ENCODE measurements around the gene SMIM35.
"Not testable (repeated sequence)": the region's sequence is repeated elsewhere in the genome, so short reads cannot be mapped to it uniquely, and the experiment has no call there.

The SMIM35 gene

GRCh38 chr11:118017631-118018315 lies 69.0 kb downstream of the SMIM35 start:
- no peak for DNase-seq

GRCh38 chr11:118017111-118017510 lies 69.7 kb downstream of the SMIM35 start:
- no peak for DNase-seq

DNA sequence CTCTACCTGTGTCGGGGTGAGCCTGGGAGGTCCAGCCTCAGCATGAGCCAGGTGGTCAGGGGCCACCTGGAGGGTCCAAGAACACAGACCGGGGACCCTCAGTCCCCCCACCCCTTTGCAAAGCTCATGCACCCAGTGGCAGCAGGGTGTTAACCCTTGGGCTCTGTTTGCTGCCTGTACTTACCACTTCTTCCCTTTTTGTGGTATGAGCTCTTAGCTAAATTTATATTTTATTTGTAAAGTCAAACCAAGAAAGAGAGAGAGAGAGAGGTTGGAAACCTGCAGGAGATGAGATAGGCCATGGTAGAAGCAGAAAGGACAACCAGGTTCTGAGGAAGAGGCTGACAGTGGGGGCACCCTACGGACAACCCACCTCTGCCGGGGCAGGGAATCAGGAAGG lies 70.7 kb downstream of the SMIM35 start:
- DNase-seq = no peak

DNA sequence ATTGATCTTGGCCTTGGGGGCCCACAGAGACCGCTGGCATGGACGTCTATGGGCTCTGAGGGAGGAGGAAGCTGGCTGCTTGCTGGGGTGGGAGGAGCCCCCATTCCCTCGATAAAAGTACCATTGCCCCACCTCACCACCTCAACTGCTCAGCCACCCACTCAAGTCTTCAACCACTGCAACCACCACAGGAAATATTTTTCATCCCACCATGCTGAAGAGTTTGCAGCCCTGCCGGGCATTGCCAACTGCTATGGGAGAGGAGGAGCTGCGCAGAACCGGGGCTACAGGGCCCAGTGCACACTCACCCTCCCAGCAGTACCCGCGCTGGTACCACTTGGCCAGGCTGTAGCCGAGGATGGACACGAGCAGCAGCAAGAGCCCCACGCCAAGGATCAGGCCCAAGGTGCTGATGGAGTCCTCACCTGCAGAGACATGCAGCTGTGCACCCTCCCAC lies 71.3 kb downstream of the SMIM35 start:
- no peak for DNase-seq

GRCh38 chr11:118014022-118014421 lies 72.7 kb downstream of the SMIM35 start:
- no peak for DNase-seq

- DNase-seq = peak; percentile 87 to 96
Observed at GRCh38 chr11:118012083-118012669, 74.6 kb downstream of the SMIM35 start.

- DNase-seq = peak; percentile 92 to 96
Observed at GRCh38 chr11:118010738-118011461, 75.9 kb downstream of the SMIM35 start.

- no peak for DNase-seq
Observed at GRCh38 chr11:118009864-118010737, 76.7 kb downstream of the SMIM35 start.

DNA sequence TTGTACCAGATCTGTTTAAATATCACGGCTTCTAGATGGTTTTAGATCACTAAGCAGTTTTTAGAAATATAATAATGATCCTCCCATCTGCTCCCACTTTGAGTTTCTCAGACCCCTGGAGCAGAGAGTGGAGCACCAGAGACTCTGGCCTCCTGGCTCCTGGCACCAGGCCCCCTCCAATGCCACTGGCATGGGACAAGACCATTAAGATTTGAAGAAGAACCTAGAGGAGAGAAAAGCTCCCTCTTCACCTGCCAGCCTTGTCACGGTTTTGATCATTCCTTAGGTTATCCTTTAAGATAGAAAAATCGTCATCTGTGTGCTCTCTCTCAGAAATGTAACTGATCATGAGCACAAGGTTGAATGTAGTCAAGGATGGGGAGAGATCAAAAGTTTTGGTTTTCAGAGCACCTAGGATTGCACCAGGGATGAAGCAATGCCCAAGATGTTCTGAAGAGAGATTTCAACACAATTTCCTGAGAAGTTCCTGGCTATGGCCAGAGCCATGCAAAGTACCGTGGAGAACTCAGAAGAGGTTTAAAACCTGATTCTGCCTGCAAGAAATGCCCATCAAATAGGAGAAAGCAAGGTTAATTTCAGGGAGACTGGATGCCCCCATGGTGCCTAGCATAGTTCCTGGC lies 78.4 kb downstream of the SMIM35 start:
- DNase-seq = peak; percentile 52 to 55

GRCh38 chr11:118007563-118008270 lies 79.0 kb downstream of the SMIM35 start:
- not testable (repeated sequence) for DNase-seq

DNA sequence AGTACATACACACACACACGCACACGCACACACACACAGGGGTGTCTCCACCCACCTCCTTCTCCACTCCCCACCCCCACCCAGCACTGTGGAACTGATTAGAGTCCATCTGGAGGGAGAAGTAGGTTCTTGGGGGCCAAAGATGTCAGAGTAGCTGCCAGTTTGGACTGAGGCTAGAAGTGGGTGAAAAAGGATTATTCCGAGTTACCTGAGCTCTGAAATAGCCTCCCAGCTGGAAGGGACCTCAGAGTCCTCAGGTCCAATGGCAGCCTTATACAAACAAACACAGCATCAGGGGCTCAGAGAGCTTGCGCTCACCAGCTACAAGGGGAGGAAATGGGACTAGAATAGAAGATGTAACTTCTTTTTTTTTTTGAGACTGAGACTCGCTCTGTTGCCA lies 79.7 kb downstream of the SMIM35 start:
- DNase-seq = no peak

DNA sequence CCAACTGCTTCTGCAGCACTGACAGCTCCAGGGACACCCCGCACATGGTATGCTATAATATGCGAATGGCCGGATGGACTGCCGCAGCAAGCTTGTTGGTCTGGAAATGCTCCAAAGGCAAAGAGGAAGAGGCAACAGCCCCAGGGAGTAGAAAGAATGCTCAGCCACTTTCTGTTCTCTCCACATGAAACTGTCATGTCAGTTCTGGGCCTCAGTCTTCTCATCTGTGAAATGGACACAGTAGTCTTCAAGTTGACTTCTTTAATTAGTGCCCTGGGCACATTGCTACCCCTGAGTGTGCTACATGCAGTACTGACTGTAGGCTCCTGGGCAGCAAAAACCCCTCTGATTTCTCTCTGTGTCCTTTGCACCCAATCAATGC lies 80.6 kb downstream of the SMIM35 start:
- DNase-seq = no peak

GRCh38 chr11:118005224-118006152 lies 81.3 kb downstream of the SMIM35 start:
- no peak for DNase-seq

DNA sequence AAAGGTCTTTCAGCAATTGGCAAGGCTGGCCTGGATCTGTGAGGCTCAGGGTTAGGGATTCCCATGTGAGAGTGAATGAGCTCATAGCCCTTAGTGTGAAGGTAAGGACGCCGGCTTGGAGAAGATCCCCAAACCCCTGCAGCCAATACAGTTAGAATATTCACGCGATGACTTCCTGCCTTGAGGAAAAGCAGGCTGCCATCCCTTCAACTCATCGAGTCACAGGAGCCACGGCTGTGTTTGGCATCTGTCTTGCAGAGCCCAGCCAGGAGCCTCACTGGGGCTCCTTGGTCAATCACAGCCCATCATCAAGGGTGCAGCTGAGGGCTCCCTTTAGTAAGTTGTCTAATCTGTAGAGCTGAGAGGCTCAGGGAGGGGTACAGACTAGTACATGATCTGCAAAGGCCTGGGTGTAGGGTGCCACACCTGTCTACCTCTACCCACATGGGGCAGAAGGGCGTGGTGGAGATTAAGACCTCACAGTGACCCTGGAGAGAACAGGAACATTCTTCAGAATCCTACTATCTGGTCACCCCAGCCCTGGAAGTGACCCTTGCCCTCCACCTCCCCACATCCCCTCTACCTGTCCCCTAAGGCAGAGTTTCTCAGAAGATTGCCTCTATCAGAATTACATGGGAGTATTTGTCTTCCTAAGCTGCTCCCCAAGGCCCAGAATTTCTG lies 82.1 kb downstream of the SMIM35 start:
- no peak for DNase-seq

DNA sequence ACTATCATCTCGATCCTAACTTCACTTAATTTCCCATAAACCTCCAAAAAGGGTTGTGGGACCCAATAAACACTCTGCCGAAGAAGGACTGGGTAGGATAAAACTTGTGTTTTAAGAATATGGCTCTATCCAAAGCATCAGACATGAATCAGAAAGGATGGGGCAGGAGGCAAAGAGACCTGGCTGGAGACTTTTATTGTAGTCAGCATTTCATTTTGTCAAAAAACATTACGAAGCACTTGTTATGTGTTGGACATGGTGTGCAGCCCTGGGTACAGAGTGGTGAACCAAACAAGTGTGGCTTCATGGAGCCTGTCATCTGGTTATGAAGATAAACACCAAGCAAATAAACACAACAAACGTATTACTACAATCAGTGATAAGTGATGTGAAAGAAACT lies 83.3 kb downstream of the SMIM35 start:
- DNase-seq = no peak

DNA sequence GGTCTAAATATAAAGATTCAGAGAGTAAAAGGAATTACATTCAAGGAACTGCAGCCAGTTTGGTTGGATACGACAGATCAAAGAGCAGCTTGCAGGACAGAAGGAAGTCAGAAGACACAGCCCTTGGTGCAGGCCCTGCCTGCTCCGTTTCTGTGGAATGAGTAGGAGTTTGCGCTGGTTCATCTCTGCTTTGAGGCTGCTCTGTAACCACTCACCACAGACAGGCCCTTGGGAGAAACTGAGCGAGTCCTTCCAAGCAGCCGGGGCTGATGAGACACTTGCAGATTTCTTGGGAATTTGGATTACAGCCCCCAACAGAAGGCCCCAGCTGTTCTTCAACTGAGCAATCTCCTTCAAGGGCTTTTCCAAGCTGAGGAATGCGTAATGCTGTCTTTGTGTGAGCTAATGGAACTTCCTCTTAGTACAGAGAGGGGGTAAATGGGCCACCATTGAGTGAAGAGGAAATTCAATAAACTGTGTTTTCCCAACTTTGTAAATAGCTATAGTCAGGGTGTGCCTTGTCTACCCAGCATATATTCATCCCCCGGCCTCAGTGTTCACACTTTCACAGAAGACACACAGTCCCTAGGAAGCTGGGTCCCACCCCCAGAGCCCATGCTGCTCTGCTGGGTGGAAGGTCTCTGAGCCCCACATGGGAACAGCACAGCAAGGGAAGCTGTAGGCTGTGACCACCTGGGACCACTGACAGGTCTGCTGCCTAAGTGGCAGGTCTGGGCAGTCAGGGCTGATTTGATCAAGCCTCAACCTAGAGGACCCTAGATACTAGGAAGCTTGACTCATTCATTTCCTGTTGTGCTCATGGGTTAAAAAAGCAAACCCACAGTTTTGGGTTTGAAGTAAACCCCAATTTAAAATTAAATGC lies 84.0 kb downstream of the SMIM35 start:
- DNase-seq = peak; percentile 97 to 99

GRCh38 chr11:118002010-118002540 lies 84.7 kb downstream of the SMIM35 start:
- peak; percentile 57 to 68 for DNase-seq

DNA sequence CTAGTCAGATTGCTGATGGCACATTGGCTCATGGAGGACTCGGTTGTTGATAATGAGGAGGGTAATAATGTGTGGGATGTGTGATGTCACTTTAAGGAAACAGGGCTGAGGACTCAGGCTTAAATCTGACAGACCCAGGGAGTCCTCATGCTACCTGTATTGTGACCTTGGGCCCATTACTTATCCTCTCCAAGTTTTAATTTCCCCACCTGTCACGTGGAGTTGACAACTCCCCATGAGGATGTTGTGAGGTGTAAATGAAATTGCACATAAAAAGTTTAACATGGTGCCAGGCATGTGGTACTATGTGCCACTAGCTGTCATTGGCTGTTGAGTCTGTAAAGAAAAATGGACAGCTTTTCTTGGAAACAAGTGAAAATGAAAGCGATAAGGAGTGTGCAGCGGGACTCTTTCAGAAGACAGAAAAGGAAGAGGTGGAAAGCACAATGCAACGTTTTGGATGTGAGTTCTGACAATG lies 85.2 kb downstream of the SMIM35 start:
- peak in 1 of 2 donors; percentile 76 for DNase-seq

DNA sequence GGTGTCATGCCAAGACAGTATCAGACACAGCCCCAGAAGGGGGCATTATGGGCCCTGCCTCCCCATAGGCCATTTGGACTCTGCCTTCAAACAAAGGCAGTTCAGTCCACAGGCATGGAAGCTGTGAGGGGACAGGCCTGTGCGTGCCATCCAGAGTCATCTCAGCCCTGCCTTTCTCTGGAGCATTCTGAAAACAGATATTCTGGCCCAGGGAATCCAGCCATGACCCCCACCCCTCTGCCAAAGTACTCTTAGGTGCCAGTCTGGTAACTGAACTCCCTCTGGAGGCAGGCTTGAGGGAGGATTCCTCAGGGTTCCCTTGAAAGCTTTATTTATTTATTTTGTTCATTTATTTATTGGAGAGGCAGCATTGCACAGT lies 85.9 kb downstream of the SMIM35 start:
- DNase-seq = no peak
